Karpas-422 (cell line): ENCODE data around the gene TREH. TPM values are rescaled to one million over a fixed set of nuclear protein-coding genes. Genes with fewer than 3 reads are reported as not detected.

ENCODE experiments used
- DNase-seq: peaks from one replicate; pipeline ENCODE4 v3.0.0-alpha.2; 2015
- H2AFZ ChIP-seq: fragments of 200-600 bp; sonication (generic); 2 replicates; pipeline ENCODE4 v1.6.1; 2014; ENCODE audit warnings: antibody characterized with exemption, low read length, mixed read lengths
- H3K27ac ChIP-seq: fragments of 200-600 bp; sonication (generic); 2 replicates; pipeline ENCODE4 v1.5.1; 2014; ENCODE audit warnings: mild to moderate bottlenecking, low read length, moderate library complexity
- H3K27me3 ChIP-seq: fragments of 200-600 bp; sonication (generic); 2 replicates; pipeline ENCODE4 v1.6.1; 2014; ENCODE audit warnings: low read length, mixed read lengths
- H3K36me3 ChIP-seq: fragments of 200-600 bp; sonication (generic); 2 replicates; pipeline ENCODE4 v1.6.1; 2014; ENCODE audit warnings: low read length, mixed read lengths; ENCODE audit not compliant: insufficient read depth
- H3K4me1 ChIP-seq: fragments of 200-600 bp; sonication (generic); 2 replicates; pipeline ENCODE4 v1.6.1; 2014; ENCODE audit warnings: mild to moderate bottlenecking, low read length, mixed read lengths
- H3K4me2 ChIP-seq: fragments of 200-600 bp; sonication (generic); 2 replicates; pipeline ENCODE4 v1.6.1; 2014; ENCODE audit warnings: low read length, low read depth, mild to moderate bottlenecking; ENCODE audit not compliant: poor library complexity, severe bottlenecking
- H3K4me3 ChIP-seq: fragments of 200-600 bp; sonication (generic); 2 replicates; pipeline ENCODE4 v1.5.1; 2014; ENCODE audit warnings: mild to moderate bottlenecking, antibody characterized with exemption, low read length, mixed read lengths
- H3K79me2 ChIP-seq: fragments of 200-600 bp; sonication (generic); 2 replicates; pipeline ENCODE4 v1.6.1; 2014; ENCODE audit warnings: mild to moderate bottlenecking, low read length, mixed read lengths
- H3K9ac ChIP-seq: fragments of 200-600 bp; sonication (generic); 2 replicates; pipeline ENCODE4 v1.6.0; 2014; ENCODE audit warnings: low read length
- H3K9me2 ChIP-seq: fragments of 200-600 bp; sonication (generic), shearing (Covaris generic); replicated peaks from 2 replicates; pipeline ENCODE4 v1.6.0; 2014; ENCODE audit warnings: mild to moderate bottlenecking, low read length, moderate library complexity; ENCODE audit not compliant: insufficient read depth
- H3K9me3 ChIP-seq: fragments of 300-700, 200-600 bp; sonication (generic); 2 replicates; pipeline ENCODE4 v1.6.1; 2014; ENCODE audit warnings: low read length, mixed read lengths
- H4K20me1 ChIP-seq: fragments of 200-600 bp; sonication (generic); 2 replicates; pipeline ENCODE4 v1.6.1; 2014; ENCODE audit warnings: mild to moderate bottlenecking, antibody characterized with exemption, low read length, low read depth; ENCODE audit not compliant: insufficient read depth
- total RNA-seq: library from RNA; depleted of rRNA; stranded (reverse); fragments of >200 nt; shearing (Covaris generic); gene quantifications from 2 replicates; pipeline ENCODE4 v1.2.3, GENCODE V29; 2014; ENCODE audit warnings: low replicate concordance

The TREH gene
- total RNA-seq, 1 experiment from 2014 or later = not detected

DNA sequence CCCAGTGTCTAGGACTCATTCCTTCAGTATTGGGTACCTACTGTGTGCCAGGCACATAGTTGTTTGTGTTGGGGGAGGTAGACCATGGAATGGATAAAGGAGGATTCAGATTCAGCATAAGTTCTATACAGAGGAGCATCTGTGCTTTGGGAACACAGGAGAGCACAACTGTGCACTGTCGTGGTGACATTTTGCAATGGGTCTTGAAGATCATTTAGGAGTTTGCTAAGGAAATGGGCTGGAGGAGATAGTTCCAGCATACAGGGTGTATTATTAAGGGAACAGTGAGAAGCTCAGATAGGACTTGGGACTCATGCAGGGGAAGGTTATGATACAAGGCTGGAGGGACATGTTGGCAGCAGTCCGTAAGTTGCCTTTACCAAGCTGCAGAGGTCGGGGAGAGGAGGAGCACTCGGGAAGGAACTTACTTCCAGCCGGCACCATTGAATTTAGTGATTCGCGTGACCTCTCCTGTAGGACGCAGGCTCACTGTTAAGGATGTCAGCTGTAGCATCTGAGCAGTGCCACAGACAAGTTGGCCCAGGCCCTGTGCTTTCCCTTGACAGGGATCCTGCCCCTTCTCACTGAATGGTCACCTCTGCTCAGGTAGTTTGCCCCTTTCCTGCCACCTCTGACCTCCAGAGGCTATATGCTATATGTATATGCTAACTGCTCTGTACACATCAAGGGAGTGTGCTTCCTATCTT, 25.6 kb downstream of the TREH start:
- no peak overlapping the region for H3K27ac ChIP-seq
- H3K36me3 ChIP-seq = no peaks in the 10 kb centered on the region
- H3K27me3 ChIP-seq = no peaks in the 10 kb centered on the region
- H3K4me1 ChIP-seq = no peaks in the 10 kb centered on the region
- no peak for DNase-seq
- no peak overlapping the region for H3K4me2 ChIP-seq
- no peaks in the 10 kb centered on the region for H3K79me2 ChIP-seq
- no peaks in the 10 kb centered on the region for H3K9me3 ChIP-seq
- H2AFZ ChIP-seq = no peak overlapping the region
- no peak overlapping the region for H3K9ac ChIP-seq
- no peak overlapping the region for H3K4me3 ChIP-seq
- no peaks in the 10 kb centered on the region for H4K20me1 ChIP-seq
- no peaks in the 10 kb centered on the region for H3K9me2 ChIP-seq

DNA sequence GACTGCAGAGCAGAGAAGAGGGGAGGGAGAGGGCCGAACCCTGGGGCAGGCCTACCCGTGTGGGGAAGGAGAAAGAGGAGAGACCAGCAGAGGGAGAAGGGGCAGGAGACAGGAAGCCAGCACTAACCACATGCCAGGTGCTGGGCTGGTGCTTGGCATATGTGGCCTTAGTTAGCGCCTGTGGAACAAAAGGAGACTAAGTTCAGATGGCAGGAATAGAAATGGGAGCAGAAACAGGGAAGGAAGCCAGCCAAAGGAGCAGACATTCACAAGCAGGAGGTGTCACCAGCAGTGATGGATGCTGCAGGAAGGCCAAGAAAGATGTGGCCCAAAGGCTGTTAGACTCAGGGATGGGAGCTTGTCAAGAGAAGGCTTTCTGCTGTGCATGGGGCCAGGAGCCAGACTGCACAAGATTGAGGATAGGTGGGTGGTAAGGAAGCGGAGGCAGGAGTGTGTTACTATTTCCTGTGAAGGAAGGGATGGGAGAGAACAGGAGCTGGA, 26.7 kb downstream of the TREH start:
- H3K4me3 ChIP-seq = no peak overlapping the region
- no peaks in the 10 kb centered on the region for H3K27me3 ChIP-seq
- no peak for DNase-seq
- no peak overlapping the region for H3K27ac ChIP-seq
- H3K4me2 ChIP-seq = no peak overlapping the region
- no peak overlapping the region for H2AFZ ChIP-seq
- H3K79me2 ChIP-seq = no peaks in the 10 kb centered on the region
- H3K9me3 ChIP-seq = no peaks in the 10 kb centered on the region
- no peaks in the 10 kb centered on the region for H3K4me1 ChIP-seq
- no peaks in the 10 kb centered on the region for H3K36me3 ChIP-seq
- H3K9ac ChIP-seq = no peak overlapping the region
- H4K20me1 ChIP-seq = no peaks in the 10 kb centered on the region
- H3K9me2 ChIP-seq = no peaks in the 10 kb centered on the region

- Histone ChIP-seq H3K36me3 (no peaks in the 10 kb centered on the region), H3K4me2 (no peak overlapping the region), H3K9me2 (no peaks in the 10 kb centered on the region), H3K9ac (no peak overlapping the region), H3K4me1 (no peaks in the 10 kb centered on the region), H2AFZ (no peak overlapping the region), H4K20me1 (no peaks in the 10 kb centered on the region), H3K27me3 (no peaks in the 10 kb centered on the region), H3K9me3 (no peaks in the 10 kb centered on the region), H3K4me3 (no peak overlapping the region), H3K27ac (no peak overlapping the region), H3K79me2 (no peaks in the 10 kb centered on the region)
- DNase-seq = no peak
Observed at GRCh38 chr11:118651820-118652219, 27.6 kb downstream of the TREH start.

GRCh38 chr11:118650366-118650765, 29.1 kb downstream of the TREH start:
- Histone ChIP-seq H3K9me2 (no peaks in the 10 kb centered on the region), H3K9ac (no peak overlapping the region), H3K9me3 (no peaks in the 10 kb centered on the region), H4K20me1 (no peaks in the 10 kb centered on the region), H3K79me2 (no peaks in the 10 kb centered on the region), H3K4me3 (no peak overlapping the region), H2AFZ (no peak overlapping the region), H3K36me3 (no peaks in the 10 kb centered on the region), H3K4me1 (no peaks in the 10 kb centered on the region), H3K27me3 (no peaks in the 10 kb centered on the region), H3K27ac (no peak overlapping the region), H3K4me2 (no peak overlapping the region)
- no peak for DNase-seq

- Histone ChIP-seq H3K79me2 (no peaks in the 10 kb centered on the region), H3K4me3 (no peak overlapping the region), H3K27me3 (no peaks in the 10 kb centered on the region), H2AFZ (no peak overlapping the region), H3K9me2 (no peaks in the 10 kb centered on the region), H3K9me3 (no peaks in the 10 kb centered on the region), H3K36me3 (no peaks in the 10 kb centered on the region), H4K20me1 (no peaks in the 10 kb centered on the region), H3K27ac (no peak overlapping the region), H3K4me1 (no peaks in the 10 kb centered on the region), H3K4me2 (no peak overlapping the region), H3K9ac (no peak overlapping the region)
- no peak for DNase-seq
Observed at GRCh38 chr11:118649941-118650340, 29.5 kb downstream of the TREH start.

DNA sequence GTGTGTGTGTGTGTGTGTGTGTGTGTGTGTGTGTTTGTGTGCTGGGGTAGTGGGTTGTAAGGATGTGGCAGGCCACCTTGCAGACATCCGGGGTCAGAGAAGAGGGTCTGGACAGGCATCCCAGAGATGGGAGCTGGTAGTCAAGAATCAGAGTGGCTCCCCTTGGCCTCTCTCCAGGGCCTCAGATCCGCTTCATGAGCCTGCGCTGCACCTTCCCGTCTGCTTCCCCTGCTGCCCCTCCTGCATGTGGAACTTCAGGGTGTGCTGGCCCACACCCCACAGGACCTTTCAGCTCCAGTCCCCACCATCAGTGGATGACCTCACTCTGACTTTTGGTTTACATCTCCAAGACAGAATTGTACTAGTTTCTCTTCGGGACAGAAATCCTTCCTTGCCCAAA, 31.2 kb downstream of the TREH start:
- Histone ChIP-seq H3K9ac (no peak overlapping the region), H3K27ac (no peak overlapping the region), H3K9me2 (no peaks in the 10 kb centered on the region), H4K20me1 (no peaks in the 10 kb centered on the region), H3K36me3 (no peaks in the 10 kb centered on the region), H3K4me3 (no peak overlapping the region), H2AFZ (no peak overlapping the region), H3K4me1 (no peaks in the 10 kb centered on the region), H3K9me3 (no peaks in the 10 kb centered on the region), H3K79me2 (no peaks in the 10 kb centered on the region), H3K4me2 (no peak overlapping the region), H3K27me3 (no peaks in the 10 kb centered on the region)
- no peak for DNase-seq

DNA sequence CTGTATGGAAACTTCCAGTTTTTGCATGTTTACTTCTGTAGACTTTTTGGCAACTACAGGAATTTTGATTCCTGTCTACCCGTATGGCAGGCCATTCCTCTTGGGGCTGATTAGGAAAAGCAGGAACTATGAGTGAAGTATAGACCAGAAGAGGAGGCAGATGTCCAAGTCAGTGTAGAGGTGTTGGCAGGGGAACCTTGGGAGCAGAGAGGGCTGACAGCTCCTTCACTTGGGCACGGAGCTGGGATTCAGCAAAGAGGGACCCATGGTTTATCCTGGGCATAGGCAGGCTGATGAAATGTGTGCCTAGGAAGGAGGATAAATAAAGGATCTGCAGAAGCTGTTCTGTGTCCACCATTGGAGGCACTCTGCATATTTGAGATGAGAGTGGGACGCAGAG, 33.1 kb downstream of the TREH start:
- Histone ChIP-seq H3K9me2 (no peaks in the 10 kb centered on the region), H3K36me3 (no peaks in the 10 kb centered on the region), H3K4me2 (no peak overlapping the region)

DNA sequence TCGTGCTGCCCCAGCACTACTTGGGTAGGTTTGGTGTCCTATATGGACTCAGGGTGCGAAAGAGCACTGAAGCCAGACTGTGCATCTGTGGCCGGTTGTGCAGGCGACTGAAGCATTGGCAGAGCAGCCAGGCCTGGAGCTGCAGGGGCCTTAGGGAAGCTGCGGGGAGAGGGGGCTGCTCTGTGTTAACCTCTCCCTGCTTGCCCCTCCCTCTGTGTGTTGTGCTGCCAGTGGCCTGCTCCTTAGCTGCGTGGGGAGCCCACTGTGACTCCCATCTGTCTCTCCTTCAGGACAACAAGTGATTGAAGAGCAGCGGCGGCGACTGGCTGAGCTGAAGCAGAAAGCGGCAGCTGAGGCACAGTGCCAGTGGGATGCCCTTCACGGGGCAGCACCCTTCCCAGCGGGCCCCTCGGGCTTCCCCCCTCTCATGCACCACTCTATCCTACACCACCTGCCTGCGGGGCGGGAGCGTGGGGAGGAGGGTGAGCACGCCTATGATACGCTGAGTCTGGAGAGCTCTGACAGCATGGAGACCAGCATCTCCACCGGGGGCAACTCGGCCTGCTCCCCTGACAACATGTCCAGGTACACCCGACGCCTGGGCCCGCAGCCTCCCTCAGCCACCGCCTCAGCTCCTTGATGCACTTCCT, 34.3 kb downstream of the TREH start:
- Histone ChIP-seq H3K4me3 (no peak overlapping the region), H2AFZ (no peak overlapping the region), H3K36me3 (no peaks in the 10 kb centered on the region), H3K9me3 (no peaks in the 10 kb centered on the region), H3K9me2 (no peaks in the 10 kb centered on the region), H3K27ac (no peak overlapping the region), H3K27me3 (no peaks in the 10 kb centered on the region), H4K20me1 (no peaks in the 10 kb centered on the region), H3K9ac (no peak overlapping the region), H3K79me2 (no peaks in the 10 kb centered on the region), H3K4me1 (no peaks in the 10 kb centered on the region), H3K4me2 (no peak overlapping the region)
- DNase-seq = no peak

More for the DNA sequence above, 33.1 kb downstream of the TREH start:
- DNase-seq = no peak
- Histone ChIP-seq H4K20me1 (no peaks in the 10 kb centered on the region), H2AFZ (no peak overlapping the region), H3K9ac (no peak overlapping the region), H3K27me3 (no peaks in the 10 kb centered on the region), H3K79me2 (no peaks in the 10 kb centered on the region), H3K9me3 (no peaks in the 10 kb centered on the region), H3K27ac (no peak overlapping the region), H3K4me3 (no peak overlapping the region), H3K4me1 (no peaks in the 10 kb centered on the region)
